HEK293 (cell line): ENCODE measurements around the gene DAZAP1.

Experiments used
- CTCF ChIP-seq: fragments of 450-650 bp; formaldehyde crosslinking; IDR thresholded peaks from 2 replicates; pipeline ENCODE4 v1.5.1; 2016; ENCODE audit warnings: missing biosample characterization, missing genetic modification characterization
- ZNF140 ChIP-seq: fragments of 450-650 bp; formaldehyde crosslinking; IDR thresholded peaks from 2 replicates; pipeline ENCODE4 v1.5.1; 2016; ENCODE audit warnings: missing biosample characterization, missing genetic modification characterization
- ZNF24 ChIP-seq: fragments of 450-650 bp; formaldehyde crosslinking; IDR thresholded peaks from 2 replicates; pipeline ENCODE4 v1.5.1; 2016; ENCODE audit warnings: missing biosample characterization, missing genetic modification characterization

GRCh38 chr19:1469255-1470054 is 62.1 kb downstream of the DAZAP1 start:
- TF ChIP-seq ZNF140 (tag by site-specific recombination) (no peak), ZNF24 (tag by site-specific recombination) (no peak), CTCF (tag by site-specific recombination) (no peak)
